ENCODE data around the gene ANGPTL7.

Gene ANGPTL7

DNA sequence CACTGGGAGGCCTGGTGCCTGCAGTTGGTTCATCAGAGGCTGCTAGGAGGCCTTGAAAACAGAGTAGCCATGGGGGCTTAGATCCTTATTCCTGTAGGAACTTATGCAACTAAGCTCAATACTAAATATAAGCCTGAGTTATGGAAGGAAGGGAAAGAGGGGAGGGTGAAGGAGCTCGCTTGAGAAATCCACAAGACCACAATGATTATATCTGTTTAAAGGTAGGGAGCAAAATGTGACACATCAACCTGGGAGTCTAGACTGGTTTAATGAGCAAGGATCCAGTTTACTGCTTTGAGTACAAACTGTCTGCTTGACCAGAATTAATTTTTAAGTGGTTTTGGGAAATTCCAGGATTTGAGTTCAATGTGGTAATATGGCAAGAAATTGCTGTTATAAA lies 20.4 kb upstream of the ANGPTL7 start:
- in situ Hi-C loops (cut with MboI; ENCODE audit: low sequenced_read_pairs, unreplicated experiment): no loop called here
- no peak for TF ChIP-seq CTCF (IDR thresholded peaks at IDR 0.05; ENCODE audit: borderline replicate concordance, control extremely low read depth, extremely low read depth, insufficient read depth, missing control alignments)
- no peak for DNase-seq (ENCODE audit: low spot score)

DNA sequence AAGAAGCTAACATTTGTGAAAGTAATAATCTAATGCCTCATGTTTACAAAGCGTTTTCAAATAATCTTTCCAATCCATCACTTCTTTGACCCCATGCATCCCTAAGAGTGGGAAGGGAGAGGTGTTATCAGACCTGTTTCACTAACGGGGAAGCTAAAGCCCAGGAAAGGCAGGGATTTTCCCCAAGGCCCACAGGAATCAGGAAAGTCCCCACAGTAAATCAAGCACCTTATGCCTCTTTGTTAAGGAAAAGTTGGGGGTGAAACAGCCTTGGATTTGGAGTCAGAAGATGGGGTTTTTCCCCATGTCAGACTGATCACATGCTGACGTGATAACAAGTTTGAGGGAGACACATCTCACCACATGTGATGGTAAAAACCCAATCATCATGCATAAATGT lies 20.0 kb upstream of the ANGPTL7 start:
- TF ChIP-seq CTCF (IDR thresholded peaks at IDR 0.05; ENCODE audit: borderline replicate concordance, control extremely low read depth, extremely low read depth, insufficient read depth, missing control alignments): no peak
- in situ Hi-C loops (cut with MboI; ENCODE audit: low sequenced_read_pairs, unreplicated experiment): no loop called here
- DNase-seq (ENCODE audit: low spot score): no peak

DNA sequence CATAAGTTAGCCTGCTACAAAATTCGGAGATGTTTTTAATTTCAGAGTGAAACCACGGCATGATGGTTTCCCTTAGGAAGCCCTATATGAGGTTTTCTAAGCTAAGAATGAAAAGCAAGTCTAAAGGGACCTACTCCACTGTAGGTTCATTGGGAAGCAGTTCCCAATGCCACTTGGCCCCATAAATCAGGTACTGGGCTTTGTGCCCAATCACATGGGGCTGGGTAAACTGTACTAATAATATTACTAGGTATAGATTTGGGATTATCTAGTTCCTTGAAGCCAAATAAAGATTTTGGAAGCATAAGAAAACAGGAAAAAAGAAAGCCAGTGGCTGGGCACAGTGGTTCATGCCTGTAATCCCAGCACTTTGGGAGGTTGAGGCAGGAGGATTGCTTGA lies 19.1 kb upstream of the ANGPTL7 start:
- DNase-seq (ENCODE audit: low spot score): no peak
- no peak for TF ChIP-seq CTCF (IDR thresholded peaks at IDR 0.05; ENCODE audit: borderline replicate concordance, control extremely low read depth, extremely low read depth, insufficient read depth, missing control alignments)
- in situ Hi-C loops (cut with MboI; ENCODE audit: low sequenced_read_pairs, unreplicated experiment): no loop called here

DNA sequence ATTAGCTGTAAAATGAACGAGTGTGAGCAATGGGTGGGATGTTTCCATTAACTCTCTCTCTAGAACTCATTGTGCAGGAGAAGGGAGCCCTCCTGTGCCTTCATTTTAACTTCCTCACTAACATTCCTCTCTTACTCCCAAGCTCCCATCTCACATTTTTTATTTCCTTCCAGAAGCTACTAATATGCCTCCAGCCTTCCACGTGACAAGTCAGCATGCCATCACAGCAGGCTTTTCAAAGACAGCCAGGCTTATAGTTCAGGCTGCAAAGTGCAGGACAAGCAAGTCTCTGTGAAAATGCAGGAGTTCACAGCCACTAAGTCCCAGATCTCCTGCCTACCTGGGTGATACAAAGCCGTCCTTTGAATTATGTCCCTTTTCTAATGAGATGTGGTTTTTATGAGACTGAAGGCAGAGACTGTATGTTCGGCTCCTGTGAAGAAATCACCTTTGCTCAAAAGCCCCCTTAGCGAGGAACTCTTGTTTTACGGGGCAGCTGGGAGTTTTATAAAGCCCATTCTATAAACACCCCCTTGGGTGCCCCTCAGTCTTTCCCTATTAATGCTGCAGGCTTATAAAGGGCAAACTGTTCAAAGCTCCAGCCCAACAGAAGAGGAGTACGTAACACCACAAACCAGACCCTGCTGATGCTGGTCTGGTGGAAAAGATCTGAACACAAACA lies 14.8 kb upstream of the ANGPTL7 start:
- TF ChIP-seq CTCF (IDR thresholded peaks at IDR 0.05; ENCODE audit: borderline replicate concordance, control extremely low read depth, extremely low read depth, insufficient read depth, missing control alignments): no peak
- in situ Hi-C loops (cut with MboI; ENCODE audit: low sequenced_read_pairs, unreplicated experiment): no loop called here
- no peak for DNase-seq (ENCODE audit: low spot score)

- no peak for TF ChIP-seq CTCF (IDR thresholded peaks at IDR 0.05; ENCODE audit: borderline replicate concordance, control extremely low read depth, extremely low read depth, insufficient read depth, missing control alignments)
- no peak for DNase-seq (ENCODE audit: low spot score)
- in situ Hi-C loops (cut with MboI; ENCODE audit: low sequenced_read_pairs, unreplicated experiment): no loop called here
These were observed 13.7 kb upstream of the ANGPTL7 start for GRCh38 chr1:11175461-11175860.

- in situ Hi-C loops (cut with MboI; ENCODE audit: low sequenced_read_pairs, unreplicated experiment): no loop called here
- no peak for DNase-seq (ENCODE audit: low spot score)
- no peak for TF ChIP-seq CTCF (IDR thresholded peaks at IDR 0.05; ENCODE audit: borderline replicate concordance, control extremely low read depth, extremely low read depth, insufficient read depth, missing control alignments)
These were observed 13.0 kb upstream of the ANGPTL7 start for GRCh38 chr1:11176081-11176706.
